Kidney epithelial cell (primary cell): ENCODE data around the gene GET4. TPM values are rescaled to one million over a fixed set of nuclear protein-coding genes. Genes with fewer than 3 reads are reported as not detected.
"Not testable (repeated sequence)": the region's sequence is repeated elsewhere in the genome, so short reads cannot be mapped to it uniquely, and the experiment has no call there.

ENCODE experiments used
- DNase-seq: peaks from one replicate; pipeline ENCODE4 v3.0.0-alpha.2; 2010; ENCODE audit warnings: low read depth
- H3K27me3 ChIP-seq: 2 replicates; pipeline ENCODE4 v1.6.0; 2011; ENCODE audit warnings: low read length; ENCODE audit not compliant: control insufficient read depth, insufficient read depth
- H3K36me3 ChIP-seq: 2 replicates; pipeline ENCODE4 v1.5.1; 2011; ENCODE audit warnings: low read length; ENCODE audit not compliant: control insufficient read depth, insufficient read depth
- H3K4me3 ChIP-seq: 2 replicates; pipeline ENCODE4 v1.5.1; 2011; ENCODE audit warnings: low read depth, mild to moderate bottlenecking, control low read depth, low read length
- CTCF ChIP-seq: IDR thresholded peaks from 2 replicates; pipeline ENCODE4 v1.5.1; 2011; ENCODE audit warnings: mild to moderate bottlenecking, moderate library complexity, low read length, control low read depth, inconsistent platforms; ENCODE audit not compliant: insufficient read depth, poor library complexity, severe bottlenecking
- total RNA-seq: library from RNA; depleted of rRNA; stranded (reverse); fragments of >200 nt; gene quantifications from 2 replicates; pipeline ENCODE4 v1.2.3, GENCODE V29; 2015

Gene GET4
- total RNA-seq, 1 donor from 2014 or later: 63.1 TPM

DNA sequence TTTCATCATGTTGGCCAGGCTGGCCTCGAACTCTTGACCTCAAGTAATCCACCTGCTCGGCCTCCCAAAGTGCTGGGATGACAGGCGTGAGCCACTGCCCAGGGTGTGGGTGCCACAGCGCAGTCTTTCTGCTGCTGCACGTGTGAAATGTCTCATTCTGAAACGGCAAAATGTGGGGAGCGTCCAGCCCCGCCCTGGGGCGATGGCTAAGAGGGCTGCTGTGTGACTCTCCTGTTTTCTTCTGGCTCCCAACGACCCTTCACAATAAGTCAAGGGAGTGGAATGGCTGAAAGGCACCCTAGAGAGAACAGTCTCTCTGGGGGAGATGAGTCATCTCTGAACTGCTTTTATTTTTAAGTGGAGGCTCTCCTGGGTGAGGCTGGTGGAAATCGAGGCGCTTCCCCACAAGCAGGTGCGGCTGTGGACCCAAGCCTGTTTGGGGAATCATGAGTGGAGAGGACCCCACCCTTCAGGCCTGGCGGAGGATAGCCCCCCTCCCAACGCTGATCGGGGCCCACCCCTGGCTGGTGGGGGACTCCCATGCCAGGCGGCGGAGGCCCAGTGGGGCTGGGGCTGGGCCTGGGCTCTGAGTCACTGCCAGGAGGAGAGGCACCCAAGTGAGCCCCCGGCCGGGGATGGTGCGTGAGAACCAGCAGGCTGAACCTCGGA lies 60.2 kb downstream of the GET4 start:
- no peak overlapping the region for H3K4me3 ChIP-seq
- peaks cover 3% of the 10 kb centered on the region for H3K27me3 ChIP-seq
- H3K36me3 ChIP-seq: no peaks in the 10 kb centered on the region
- no peak for TF ChIP-seq CTCF
- DNase-seq: no peak

DNA sequence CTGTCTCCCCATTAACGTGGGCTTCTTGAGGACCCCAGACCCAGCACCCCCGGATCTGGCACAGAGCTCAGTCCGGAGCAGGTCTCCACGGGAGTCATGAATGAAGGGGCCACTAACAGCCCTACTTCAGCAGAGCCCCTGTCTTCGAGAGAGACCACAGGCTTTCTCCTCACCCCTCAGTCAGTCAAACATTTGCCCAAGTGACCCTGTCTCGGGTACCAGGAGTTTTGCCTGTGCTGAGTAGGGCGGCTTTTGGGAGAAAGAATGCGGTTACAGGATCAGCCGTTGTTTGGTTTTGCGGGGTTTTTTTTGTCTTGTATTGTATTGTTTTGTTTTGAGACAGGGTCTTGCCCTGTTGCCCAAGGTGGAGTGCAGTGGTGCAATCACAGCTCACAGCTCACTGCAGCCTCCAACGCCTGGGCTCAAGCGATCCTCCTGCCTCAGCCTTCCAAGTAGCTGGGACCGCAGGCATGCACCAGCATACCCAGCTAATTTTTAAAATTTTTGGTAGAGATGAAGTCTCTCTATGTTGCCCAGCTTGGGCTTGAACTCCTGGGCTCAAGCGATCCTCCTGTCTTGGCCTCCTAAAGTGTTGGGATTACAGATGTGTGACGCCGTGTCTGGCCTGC lies 61.6 kb downstream of the GET4 start:
- no peak overlapping the region for H3K4me3 ChIP-seq
- H3K36me3 ChIP-seq: no peaks in the 10 kb centered on the region
- TF ChIP-seq CTCF: no peak
- no peak for DNase-seq
- H3K27me3 ChIP-seq: peaks cover 6% of the 10 kb centered on the region

- H3K4me3 ChIP-seq: no peak overlapping the region
- no peak for TF ChIP-seq CTCF
- peaks cover 6% of the 10 kb centered on the region for H3K27me3 ChIP-seq
- no peaks in the 10 kb centered on the region for H3K36me3 ChIP-seq
- DNase-seq: no peak
These were observed 62.3 kb downstream of the GET4 start for GRCh38 chr7:938546-939185.

DNA sequence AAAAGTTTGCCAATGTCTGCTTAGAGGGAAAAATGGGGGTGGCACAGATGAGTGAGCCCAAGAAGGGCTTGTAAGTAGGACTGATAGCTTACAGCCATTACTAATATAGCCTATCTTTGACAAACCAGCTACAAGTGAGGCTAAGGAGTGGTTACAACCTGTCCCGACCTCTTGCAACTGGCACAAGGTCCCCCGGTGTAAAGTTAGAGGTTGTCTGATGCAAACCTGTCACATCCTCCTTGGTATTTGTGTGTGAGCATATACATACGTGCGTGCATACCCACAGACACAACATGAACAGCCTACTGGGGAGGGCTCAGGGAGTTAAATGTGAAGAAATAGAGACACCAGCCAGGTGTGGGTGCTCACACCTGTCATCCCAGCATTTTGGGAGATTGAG lies 63.5 kb downstream of the GET4 start:
- Histone ChIP-seq H3K4me3 (no peak overlapping the region), H3K36me3 (no peaks in the 10 kb centered on the region), H3K27me3 (peaks cover 6% of the 10 kb centered on the region)
- no peak for DNase-seq
- no peak for TF ChIP-seq CTCF

- TF ChIP-seq CTCF: no peak
- peaks cover 6% of the 10 kb centered on the region for H3K27me3 ChIP-seq
- H3K36me3 ChIP-seq: no peaks in the 10 kb centered on the region
- DNase-seq: no peak
- H3K4me3 ChIP-seq: no peak overlapping the region
These were observed 64.5 kb downstream of the GET4 start for GRCh38 chr7:940599-941408.

DNA sequence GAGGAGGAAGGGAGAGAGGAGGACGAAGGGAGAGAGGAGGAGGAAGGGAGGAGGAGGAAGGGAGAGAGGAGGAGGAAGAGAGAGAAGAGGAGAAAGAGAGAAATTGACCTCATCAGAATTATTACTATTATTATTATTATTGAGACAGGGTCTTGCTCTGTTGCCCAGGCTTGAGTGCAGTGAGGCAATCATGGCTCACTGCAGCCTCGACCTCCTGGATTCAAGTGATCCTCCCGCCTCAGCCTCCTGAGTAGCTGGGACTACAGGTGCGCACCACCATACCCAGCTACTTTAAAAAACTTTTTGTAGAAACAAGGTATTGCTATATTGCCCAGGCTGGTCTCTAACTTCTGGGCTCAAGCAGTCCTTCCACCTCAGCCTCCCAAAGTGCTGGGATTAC lies 67.4 kb downstream of the GET4 start:
- H3K36me3 ChIP-seq, DNase-seq, H3K4me3 ChIP-seq, H3K27me3 ChIP-seq: not testable (repeated sequence)
